ENCODE data around the gene GRM5.
"Not testable (repeated sequence)": the region's sequence is repeated elsewhere in the genome, so short reads cannot be mapped to it uniquely, and the experiment has no call there.

Gene GRM5

DNA sequence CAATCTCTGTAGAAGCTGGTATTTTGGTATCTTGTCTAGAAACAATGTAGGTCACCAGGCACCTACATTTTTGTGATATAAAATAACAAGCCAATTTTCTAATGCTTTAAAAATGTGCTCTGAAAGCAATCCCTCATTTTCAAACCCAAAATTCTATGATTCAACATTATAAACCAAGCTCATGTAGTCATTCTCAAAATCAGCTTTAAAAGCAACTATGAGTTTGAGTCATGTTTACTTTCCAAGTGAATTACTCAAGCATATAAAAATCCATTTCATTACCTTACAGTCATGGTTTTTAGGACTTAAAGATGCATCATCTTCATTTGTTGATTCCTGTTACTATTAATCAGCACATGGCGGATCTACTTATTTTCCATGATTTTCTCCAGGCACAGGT lies 216.4 kb downstream of the GRM5 start:
- H3K4me2 ChIP-seq (ENCODE audit: low read length): no peak overlapping the region
- no peak overlapping the region for H2AFZ ChIP-seq (ENCODE audit: low read depth, low read length)

DNA sequence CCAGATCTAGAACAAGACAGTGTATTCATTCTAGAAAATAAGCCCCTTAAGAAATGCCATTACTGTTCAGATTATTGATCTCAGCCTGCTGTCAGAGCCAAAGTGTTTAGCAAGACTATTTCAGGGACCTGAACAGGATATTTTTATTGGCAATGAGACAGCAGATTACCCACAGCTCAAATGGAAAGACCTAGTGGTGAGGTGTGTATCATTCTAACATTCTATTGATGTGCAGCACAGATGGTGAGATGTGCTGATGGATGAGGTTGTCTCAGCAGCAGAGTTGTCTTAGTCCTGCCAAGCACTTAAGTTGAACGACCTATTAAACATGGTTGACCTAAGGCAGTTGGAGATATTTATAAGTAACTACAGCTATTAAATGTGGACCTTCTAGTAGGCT lies 219.5 kb downstream of the GRM5 start:
- not testable (repeated sequence) for H3K4me3 ChIP-seq (ENCODE audit: low read length); H3K9ac ChIP-seq (ENCODE audit: low read length); H3K79me2 ChIP-seq (ENCODE audit: low read length); H3K36me3 ChIP-seq (replicated peaks; ENCODE audit: low read depth, low read length); H3K27me3 ChIP-seq (ENCODE audit: low read depth, low read length); H2AFZ ChIP-seq (ENCODE audit: low read depth, low read length); H3K4me2 ChIP-seq (ENCODE audit: low read length); H3K9me3 ChIP-seq (ENCODE audit: insufficient read depth, low read length); H3K4me1 ChIP-seq (ENCODE audit: low read length); H3K27ac ChIP-seq (ENCODE audit: low read length); H4K20me1 ChIP-seq (ENCODE audit: insufficient read depth, low read length)

More for the DNA sequence above, 216.4 kb downstream of the GRM5 start:
- Histone ChIP-seq H3K9ac (ENCODE audit: low read length) (no peak overlapping the region), H3K4me1 (ENCODE audit: low read length) (no peaks in the 10 kb centered on the region), H3K79me2 (ENCODE audit: low read length) (no peaks in the 10 kb centered on the region), H3K9me3 (ENCODE audit: insufficient read depth, low read length) (no peaks in the 10 kb centered on the region), H3K27ac (ENCODE audit: low read length) (no peak overlapping the region), H3K27me3 (ENCODE audit: low read depth, low read length) (no peaks in the 10 kb centered on the region), H3K36me3 (replicated peaks; ENCODE audit: low read depth, low read length) (no peaks in the 10 kb centered on the region), H4K20me1 (ENCODE audit: insufficient read depth, low read length) (no peaks in the 10 kb centered on the region), H3K4me3 (ENCODE audit: low read length) (no peak overlapping the region)
- no peak for TF ChIP-seq EZH2phosphoT487 (IDR thresholded peaks at IDR 0.05; ENCODE audit: low read depth)
- TF ChIP-seq, protein P1, sequence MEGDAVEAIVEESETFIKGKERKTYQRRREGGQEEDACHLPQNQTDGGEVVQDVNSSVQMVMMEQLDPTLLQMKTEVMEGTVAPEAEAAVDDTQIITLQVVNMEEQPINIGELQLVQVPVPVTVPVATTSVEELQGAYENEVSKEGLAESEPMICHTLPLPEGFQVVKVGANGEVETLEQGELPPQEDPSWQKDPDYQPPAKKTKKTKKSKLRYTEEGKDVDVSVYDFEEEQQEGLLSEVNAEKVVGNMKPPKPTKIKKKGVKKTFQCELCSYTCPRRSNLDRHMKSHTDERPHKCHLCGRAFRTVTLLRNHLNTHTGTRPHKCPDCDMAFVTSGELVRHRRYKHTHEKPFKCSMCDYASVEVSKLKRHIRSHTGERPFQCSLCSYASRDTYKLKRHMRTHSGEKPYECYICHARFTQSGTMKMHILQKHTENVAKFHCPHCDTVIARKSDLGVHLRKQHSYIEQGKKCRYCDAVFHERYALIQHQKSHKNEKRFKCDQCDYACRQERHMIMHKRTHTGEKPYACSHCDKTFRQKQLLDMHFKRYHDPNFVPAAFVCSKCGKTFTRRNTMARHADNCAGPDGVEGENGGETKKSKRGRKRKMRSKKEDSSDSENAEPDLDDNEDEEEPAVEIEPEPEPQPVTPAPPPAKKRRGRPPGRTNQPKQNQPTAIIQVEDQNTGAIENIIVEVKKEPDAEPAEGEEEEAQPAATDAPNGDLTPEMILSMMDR (IDR thresholded peaks at IDR 0.05; ENCODE audit: low read depth, low read length): no peak

DNA sequence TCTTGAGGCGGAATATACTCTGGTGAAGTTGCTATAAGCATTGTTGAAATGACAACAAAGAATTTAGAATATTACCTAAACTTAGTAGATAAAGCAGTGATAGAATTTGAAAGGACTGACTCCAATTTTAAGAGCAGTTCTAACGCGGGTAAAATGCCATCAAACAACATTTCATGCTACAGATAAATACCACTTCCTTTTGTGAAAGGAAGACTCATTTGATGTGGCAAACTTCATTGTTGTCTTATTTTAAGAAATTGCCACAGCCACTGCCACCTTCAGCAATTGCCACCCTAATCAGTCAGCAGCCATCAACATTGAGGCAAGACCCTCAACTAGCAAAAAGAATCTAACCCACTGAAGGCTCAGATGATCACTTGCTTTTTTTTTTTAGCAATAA lies 220.8 kb downstream of the GRM5 start:
- not testable (repeated sequence) for H3K27me3 ChIP-seq (ENCODE audit: low read depth, low read length); H3K27ac ChIP-seq (ENCODE audit: low read length); H4K20me1 ChIP-seq (ENCODE audit: insufficient read depth, low read length); H3K9ac ChIP-seq (ENCODE audit: low read length); H3K4me2 ChIP-seq (ENCODE audit: low read length); H3K36me3 ChIP-seq (replicated peaks; ENCODE audit: low read depth, low read length); H2AFZ ChIP-seq (ENCODE audit: low read depth, low read length); H3K4me3 ChIP-seq (ENCODE audit: low read length); H3K4me1 ChIP-seq (ENCODE audit: low read length); H3K9me3 ChIP-seq (ENCODE audit: insufficient read depth, low read length); H3K79me2 ChIP-seq (ENCODE audit: low read length)

DNA sequence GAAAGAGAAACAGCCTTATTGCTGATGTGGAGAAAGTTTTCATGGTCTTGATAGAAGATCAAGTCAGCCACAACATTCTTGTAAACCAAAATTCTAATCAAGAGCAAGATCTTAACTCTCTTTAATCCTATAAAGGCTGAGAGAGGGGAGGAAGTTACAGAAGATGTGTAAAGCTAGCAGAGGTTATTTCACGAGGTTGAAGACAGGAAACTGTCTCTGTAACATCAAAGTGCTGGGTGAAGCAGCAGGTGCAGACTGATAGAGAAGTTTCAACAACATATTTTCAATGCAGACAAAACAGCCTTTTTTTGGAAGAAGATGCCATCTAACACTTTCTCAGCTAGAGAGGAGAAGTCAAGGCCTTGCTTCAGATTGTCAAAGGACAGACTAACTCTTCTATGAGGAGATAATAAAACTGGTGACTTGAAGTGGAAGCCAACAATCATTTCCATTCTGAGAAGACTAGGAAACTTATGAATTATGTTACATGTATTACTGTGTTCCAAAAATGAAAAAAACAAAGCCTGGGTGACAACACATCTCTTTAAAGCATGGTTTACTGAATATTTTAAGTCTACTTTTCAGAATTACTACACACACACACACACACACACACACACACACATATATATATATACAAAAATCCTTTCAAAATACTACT lies 221.9 kb downstream of the GRM5 start:
- H4K20me1 ChIP-seq (ENCODE audit: insufficient read depth, low read length); H3K27ac ChIP-seq (ENCODE audit: low read length); H3K9me3 ChIP-seq (ENCODE audit: insufficient read depth, low read length); H3K27me3 ChIP-seq (ENCODE audit: low read depth, low read length); H3K4me1 ChIP-seq (ENCODE audit: low read length); H2AFZ ChIP-seq (ENCODE audit: low read depth, low read length); H3K36me3 ChIP-seq (replicated peaks; ENCODE audit: low read depth, low read length); H3K4me3 ChIP-seq (ENCODE audit: low read length); H3K79me2 ChIP-seq (ENCODE audit: low read length); H3K9ac ChIP-seq (ENCODE audit: low read length); H3K4me2 ChIP-seq (ENCODE audit: low read length): not testable (repeated sequence)

DNA sequence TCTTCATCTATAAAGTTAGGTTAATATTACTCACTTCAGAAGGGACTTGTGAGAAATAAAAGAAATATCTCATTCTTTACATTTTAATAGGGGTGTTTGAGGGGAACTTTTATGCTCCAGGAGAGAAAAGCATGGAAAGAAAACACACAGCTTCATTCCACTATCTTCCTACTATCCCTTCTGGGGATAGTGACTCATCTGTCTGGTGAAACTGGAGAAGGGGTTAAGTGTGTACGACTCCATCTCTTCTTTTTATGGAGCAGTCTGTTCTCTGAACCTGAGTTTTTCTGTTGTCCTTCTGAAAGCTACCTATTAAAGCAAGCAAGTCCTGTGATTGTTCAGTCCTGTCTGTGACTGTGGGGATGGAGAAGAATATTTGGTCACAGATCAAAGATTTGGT lies 227.6 kb downstream of the GRM5 start:
- not testable (repeated sequence) for H3K36me3 ChIP-seq (replicated peaks; ENCODE audit: low read depth, low read length); H4K20me1 ChIP-seq (ENCODE audit: insufficient read depth, low read length); H2AFZ ChIP-seq (ENCODE audit: low read depth, low read length); H3K9ac ChIP-seq (ENCODE audit: low read length); H3K79me2 ChIP-seq (ENCODE audit: low read length); H3K4me2 ChIP-seq (ENCODE audit: low read length); H3K4me3 ChIP-seq (ENCODE audit: low read length); H3K9me3 ChIP-seq (ENCODE audit: insufficient read depth, low read length); H3K27me3 ChIP-seq (ENCODE audit: low read depth, low read length); H3K27ac ChIP-seq (ENCODE audit: low read length); H3K4me1 ChIP-seq (ENCODE audit: low read length)

DNA sequence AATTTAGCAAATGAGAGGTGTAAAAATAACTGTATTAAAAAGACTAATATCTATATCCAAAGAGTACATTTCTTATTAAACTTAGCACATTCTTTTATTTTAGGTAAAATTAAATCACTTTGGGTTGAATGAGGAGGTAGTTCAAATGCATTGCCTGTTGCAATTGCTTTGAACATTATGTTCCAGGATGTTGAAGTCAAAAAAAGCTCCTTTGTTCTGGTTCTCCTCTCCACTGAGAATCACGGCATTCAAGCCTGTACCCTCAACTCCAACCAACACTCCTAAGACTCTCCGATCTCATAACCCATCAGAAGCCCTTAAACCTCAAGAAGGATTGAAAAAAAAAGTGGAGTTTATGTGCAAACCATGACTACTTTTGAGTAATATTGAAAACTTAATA lies 230.1 kb downstream of the GRM5 start:
- not testable (repeated sequence) for H3K27ac ChIP-seq (ENCODE audit: low read length); H3K9me3 ChIP-seq (ENCODE audit: insufficient read depth, low read length); H3K4me1 ChIP-seq (ENCODE audit: low read length)

More for the DNA sequence above, 230.1 kb downstream of the GRM5 start:
- not testable (repeated sequence) for H3K79me2 ChIP-seq (ENCODE audit: low read length); H3K9ac ChIP-seq (ENCODE audit: low read length); H3K27me3 ChIP-seq (ENCODE audit: low read depth, low read length); H3K4me2 ChIP-seq (ENCODE audit: low read length); H3K4me3 ChIP-seq (ENCODE audit: low read length); H3K36me3 ChIP-seq (replicated peaks; ENCODE audit: low read depth, low read length); H2AFZ ChIP-seq (ENCODE audit: low read depth, low read length); H4K20me1 ChIP-seq (ENCODE audit: insufficient read depth, low read length)
